Midbrain (tissue), 1 donor: ENCODE data around the gene TCF4.

Source experiments
- DNase-seq: peaks from one replicate; lab custom pipeline; 2025; lab: John Stamatoyannopoulos, UW

TCF4 gene

DNA sequence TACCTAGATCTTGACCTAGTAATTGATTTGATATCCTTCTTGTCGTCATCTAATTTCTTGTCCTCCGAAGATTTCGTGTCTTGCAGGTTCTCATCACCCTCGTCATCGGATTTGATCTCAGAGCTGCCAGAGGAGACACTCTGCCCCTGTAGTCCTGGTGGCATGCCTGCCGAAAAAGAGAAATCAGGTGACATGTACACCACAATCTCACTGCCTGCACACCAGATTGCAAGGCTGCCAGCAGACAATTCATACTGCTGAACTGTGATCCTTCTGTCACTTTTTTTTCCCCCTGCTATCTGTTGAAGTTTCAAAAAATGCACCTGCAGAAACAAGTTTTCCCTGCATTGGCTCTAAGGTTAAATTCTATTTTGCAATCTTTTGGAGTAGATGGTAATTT is 355.5 kb downstream of the TCF4 start:
- no peak for DNase-seq

DNA sequence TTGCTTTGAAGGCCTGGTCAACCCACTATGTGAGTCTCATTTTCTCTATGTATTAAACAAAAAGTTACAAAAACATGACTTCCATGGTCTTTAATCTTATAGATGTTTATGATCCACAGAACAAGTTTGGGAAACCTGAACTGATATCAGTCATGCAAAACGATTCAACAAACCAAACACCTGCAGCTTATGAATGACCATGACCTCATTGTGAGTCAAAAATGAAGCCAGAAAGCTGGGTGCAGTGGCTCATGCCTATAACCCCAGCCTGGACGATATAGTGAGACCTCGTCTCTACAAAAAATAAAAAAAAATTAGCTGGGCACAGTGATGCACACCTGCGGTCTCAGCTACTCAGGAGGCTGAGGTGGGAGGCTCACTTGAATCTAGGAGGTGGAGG is 358.3 kb downstream of the TCF4 start:
- no peak for DNase-seq

- no peak for DNase-seq
Observed at GRCh38 chr18:55228707-55229106, 359.3 kb downstream of the TCF4 start.

DNA sequence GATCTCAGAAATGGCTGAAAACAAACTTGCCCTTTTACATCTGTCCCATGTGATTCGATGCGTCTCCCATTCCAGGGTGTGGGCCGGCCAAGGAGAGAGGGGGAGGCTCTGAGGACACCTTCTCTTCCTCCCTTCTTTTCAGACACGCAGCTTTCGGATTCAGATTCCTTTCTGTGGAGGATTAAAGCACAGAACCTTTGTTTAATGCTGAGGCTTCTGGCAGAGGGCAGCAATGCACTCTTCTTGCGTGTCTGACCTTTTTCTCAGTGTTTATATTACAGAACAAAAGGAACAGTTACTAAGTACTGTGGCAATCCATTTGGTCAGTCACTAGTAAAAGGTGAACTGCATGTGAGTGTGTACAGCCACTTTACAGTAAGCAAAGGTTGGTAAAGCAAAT is 359.8 kb downstream of the TCF4 start:
- DNase-seq = no peak

DNA sequence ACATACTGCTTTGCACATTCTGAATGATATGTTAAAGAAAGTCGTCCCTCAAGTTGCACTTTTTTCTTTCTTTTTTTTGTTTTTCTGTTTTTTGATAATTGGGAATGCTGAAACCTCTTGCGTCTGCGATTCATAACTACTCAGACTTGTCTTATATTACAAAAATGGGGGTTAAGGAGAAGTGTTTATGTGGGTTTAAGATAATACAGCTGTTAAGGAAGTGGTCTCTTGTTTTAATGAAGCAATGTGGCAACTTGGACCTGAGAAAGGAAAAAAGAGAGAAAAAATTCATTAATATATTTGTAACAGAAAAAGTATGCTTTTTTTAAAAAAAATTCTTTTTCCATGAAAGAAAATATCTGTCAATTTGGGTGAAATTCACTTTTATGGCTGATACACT is 360.2 kb downstream of the TCF4 start:
- no peak for DNase-seq

GRCh38 chr18:55226044-55226443 is 361.9 kb downstream of the TCF4 start:
- no peak for DNase-seq

DNA sequence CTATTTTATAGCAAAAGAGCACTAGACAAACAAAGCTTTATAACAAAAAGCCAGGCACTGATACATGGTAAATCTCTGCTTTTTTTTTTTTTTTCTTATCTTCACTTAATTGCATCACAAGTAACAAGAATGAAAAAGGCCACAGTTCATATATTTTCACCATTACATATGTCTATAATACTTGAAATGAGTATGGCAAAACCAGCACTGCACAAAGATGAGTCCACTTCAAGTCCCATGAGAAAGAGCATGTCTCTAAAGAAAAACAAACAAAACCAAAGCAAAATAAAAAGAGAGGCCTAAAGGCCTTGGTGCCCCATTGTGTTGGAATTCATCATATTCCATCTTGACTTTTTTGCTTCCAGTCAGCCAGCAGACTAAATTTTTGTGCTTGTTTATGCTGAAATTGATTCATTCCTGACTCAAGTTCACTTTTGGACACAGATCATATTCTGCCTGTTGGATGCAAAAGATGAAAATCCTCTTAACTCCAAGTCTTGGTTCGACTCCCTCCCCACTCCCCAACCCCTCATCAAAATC is 363.8 kb downstream of the TCF4 start:
- DNase-seq = no peak

DNA sequence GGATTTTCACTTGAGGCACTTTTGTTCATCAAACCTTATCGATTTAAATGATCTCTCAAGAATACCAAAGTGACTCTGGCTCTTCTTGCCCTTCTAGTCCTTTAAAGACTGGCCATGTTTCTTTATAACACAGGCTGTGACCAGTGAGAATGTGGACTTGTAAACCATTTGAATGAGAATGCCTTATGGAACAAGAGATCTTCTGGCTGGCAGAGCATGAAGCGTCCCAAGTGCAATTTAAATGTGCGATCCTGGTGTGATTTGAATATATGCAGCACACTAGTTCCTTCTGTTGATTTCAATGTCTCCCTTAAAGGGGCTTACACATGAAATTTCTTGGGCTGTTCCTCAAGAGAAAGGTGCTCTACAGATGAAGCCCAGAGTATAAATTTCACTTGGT is 366.4 kb downstream of the TCF4 start:
- DNase-seq = no peak

- DNase-seq = no peak
Observed at GRCh38 chr18:55220523-55220922, 367.5 kb downstream of the TCF4 start.

DNA sequence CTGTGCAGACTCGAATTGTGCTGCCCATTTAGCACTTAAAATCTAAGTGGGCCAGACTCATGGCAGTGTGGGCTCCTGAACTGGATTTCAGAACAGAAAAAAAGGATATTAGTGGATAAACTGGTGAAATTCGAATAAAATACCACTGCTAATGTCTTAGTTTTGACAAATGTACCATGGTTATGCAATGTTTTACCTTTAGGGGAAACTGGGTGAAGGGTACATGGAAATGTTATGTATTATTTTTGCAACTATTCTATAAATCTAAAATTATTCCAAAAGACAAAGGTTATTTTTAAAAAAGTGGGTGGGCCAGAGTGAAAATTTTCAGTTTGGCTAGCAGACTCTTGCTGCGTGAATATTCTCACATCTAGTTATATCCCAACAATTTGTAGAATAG is 368.2 kb downstream of the TCF4 start:
- no peak for DNase-seq

- DNase-seq = no peak
Observed at GRCh38 chr18:55219059-55219458, 368.9 kb downstream of the TCF4 start.

GRCh38 chr18:55214969-55215368 is 373.0 kb downstream of the TCF4 start:
- DNase-seq = no peak

GRCh38 chr18:55214534-55214933 is 373.5 kb downstream of the TCF4 start:
- DNase-seq = no peak

- DNase-seq = no peak
Observed at GRCh38 chr18:55213586-55213985, 374.4 kb downstream of the TCF4 start.

- DNase-seq = no peak
Observed at GRCh38 chr18:55206927-55207326, 381.1 kb downstream of the TCF4 start.

DNA sequence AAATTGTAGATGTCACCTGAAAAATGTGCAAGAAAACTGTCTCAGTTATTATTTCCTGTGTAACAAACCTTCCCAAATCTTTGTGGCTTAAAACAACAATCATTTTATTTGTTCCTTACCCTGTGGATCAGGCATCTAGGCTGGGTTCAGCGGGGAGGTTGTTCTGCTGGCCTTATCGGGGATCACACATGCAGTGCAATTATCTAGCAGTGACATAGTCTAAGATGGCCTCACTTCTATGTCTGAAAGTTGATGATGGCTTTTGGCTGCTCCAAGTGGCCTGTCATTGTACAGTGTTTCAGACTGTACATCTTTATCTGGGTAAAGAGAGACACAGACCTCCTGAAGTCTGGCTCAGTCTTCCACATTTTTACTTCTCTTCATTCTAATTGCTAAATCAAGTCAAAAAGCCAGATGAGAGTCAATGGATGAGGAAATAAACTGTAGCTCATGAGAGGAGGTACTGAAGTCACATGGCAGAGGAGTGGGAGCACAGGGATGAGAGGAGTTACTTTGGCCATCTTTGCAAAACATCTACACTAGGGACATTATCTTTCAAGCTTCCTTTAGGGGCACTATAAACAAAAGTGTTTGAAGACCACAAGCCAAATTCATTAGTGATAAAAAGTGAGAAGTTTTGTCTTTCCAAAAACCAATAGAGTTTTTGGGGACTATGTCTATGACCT is 385.6 kb downstream of the TCF4 start:
- no peak for DNase-seq

- DNase-seq = no peak
Observed at GRCh38 chr18:55199291-55199963, 388.6 kb downstream of the TCF4 start.

DNA sequence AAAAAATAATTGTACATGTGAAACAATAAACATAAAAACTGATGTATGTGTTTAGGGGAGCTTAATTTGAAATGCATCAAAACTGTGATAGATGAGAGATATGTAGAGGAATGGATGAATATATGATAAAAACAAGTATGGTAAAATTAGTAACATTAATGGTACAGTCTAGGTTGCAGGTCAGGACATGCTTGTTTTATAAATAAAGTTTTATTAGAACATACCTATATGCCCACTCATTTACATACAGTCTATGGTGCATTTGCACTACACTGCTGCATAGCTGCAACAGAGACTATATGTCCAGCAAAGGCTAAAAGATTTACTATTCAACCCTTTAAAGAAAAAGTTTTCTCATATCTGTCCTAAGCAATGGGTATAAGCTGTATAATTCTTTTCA is 392.1 kb downstream of the TCF4 start:
- DNase-seq = no peak

- no peak for DNase-seq
Observed at GRCh38 chr18:55189972-55190371, 398.0 kb downstream of the TCF4 start.

DNA sequence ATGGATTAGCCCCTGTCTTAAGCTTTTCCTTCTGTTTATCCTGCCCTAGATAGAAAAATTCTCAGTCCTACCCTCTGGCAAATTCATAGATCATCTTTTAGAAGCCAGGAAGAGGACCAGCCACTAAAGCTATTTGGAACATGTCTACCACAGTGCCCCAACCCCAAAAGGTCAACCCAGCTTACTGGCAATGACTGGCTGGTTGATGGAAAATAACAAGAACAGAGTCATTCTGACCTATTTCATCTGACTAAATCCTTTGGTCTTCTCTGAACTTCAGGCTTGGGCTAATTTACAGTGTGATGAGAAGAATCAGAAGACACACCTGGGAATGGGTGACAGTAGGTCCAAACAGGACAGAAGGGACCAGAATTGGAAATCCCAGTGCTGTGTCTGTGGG is 401.4 kb downstream of the TCF4 start:
- no peak for DNase-seq

DNA sequence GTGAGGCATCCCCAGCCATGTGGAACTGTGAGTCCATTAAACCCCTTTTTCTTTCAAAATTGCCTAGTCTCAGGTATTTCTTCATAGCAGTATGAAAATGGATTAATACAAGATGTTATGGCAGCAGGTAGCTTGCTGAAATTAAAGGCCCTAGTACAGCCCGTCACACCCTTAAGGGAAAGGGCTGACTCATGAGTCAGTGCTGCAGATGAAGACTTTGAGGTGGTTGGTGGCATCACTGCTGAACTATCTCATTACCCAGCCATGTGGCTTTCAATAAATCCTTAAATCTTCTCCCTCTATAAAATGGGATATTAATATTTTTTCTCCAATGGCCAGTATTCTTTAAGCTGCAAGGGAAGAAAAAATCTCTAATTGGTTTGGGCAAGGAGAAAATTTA is 402.6 kb downstream of the TCF4 start:
- DNase-seq = no peak

DNA sequence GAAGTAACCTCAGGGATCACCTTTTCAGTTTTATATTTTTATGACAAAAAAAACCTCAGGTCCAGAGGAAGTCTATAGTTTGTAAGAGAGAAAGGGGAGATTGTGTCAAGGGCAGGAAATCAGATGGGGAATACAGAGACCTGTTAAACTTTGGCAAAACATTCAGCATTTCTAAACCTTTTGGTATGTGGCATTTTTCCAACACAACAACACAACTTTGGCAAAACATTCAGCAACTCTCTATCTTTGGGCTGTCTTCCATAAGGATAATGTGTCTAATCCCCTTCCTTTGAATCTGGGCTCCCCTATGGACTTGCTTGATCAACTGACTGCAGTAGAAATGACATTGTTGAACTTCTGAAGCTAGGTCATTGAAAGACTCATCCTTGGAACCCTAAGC is 408.2 kb downstream of the TCF4 start:
- no peak for DNase-seq

DNA sequence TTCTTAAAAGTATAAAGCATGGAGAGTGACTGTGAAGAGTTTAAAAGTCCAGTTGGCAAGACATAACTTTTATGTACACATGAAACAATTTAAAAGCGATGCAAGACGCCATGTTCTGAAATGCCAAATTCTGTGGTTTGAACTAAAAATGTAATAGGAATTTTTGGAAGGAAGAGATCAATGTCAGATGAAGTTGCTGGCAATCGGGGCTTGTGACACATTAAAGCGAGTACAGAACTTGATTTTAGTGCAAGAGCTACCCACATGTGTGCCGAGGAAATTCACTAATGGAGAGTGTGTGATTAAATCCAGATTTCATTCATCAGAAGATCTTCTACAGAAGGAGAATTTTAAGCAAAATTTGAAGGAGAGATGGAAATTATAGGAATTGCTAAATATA is 408.6 kb downstream of the TCF4 start:
- DNase-seq = no peak

DNA sequence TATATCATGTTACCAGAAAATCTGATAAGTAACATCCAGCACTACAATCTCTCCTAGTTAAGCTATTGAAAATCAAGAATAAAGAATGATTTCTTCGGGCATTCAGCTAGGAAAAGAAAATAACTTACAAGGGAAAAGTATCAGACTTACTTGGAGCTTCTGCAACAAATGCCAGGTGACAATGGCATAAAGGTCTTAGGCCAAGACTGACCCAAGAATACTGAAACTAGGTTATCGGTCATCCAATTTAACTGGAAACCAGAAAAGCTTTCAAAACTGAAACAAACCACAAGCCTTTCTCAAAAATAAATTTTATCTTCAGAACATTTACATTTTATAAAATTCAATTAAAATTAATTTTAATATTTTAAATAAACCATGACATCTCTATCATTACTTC is 414.7 kb downstream of the TCF4 start:
- no peak for DNase-seq
